Naive thymus-derived CD4-positive, alpha-beta T cell (primary cell): Measurements from ENCODE around the gene MGLL. TPM values are rescaled to one million over a fixed set of nuclear protein-coding genes. Genes with fewer than 3 reads are reported as not detected.

Experiments used
- ATAC-seq: fragments of 150-1000 bp; cut with Tn5 transposase; 2 replicates; pipeline ENCODE4 v1.10.0; 2021; ENCODE audit warnings: mild to moderate bottlenecking, moderate library complexity
- CTCF ChIA-PET: fragments of 350-600 bp; sonication (Branson Sonifier 250); formaldehyde crosslinking; loops from one replicate; lab custom pipeline; 2021; ENCODE audit warnings: antibody characterized with exemption; lab: Charles Lee
- POLR2A ChIA-PET: fragments of 350-600 bp; sonication (Branson Sonifier 250); formaldehyde crosslinking; loops from one replicate; lab custom pipeline; 2021; ENCODE audit warnings: antibody characterized with exemption, inconsistent platforms; lab: Charles Lee
- DNase-seq, 9 donors: peaks; one replicate each; pipeline versions ENCODE4 v3.0.0 to v3.0.0-alpha.2; 2020 to 2022; ENCODE audit warnings: mixed read lengths in 1 of 9
- H3K27ac ChIP-seq: one replicate; pipeline ENCODE4 v1.7.0; 2013; ENCODE audit warnings: mild to moderate bottlenecking, low read depth, low read length, moderate library complexity
- H3K27me3 ChIP-seq, 2 donors: one replicate each; pipeline ENCODE4 v1.7.0; 2013; ENCODE audit warnings: low read length in 2 of 2, mild to moderate bottlenecking in 2 of 2, moderate library complexity in 2 of 2; ENCODE audit not compliant: control insufficient read depth in 2 of 2, insufficient read depth in 2 of 2
- H3K36me3 ChIP-seq, 3 experiments: 1 replicate in 2 of 3; 2 replicates in 1 of 3; pipeline ENCODE4 v1.7.0; 2013; ENCODE audit warnings: low read length in 3 of 3, mild to moderate bottlenecking in 3 of 3, moderate library complexity in 1 of 3; ENCODE audit not compliant: insufficient read depth in 3 of 3, control insufficient read depth in 2 of 3
- H3K4me1 ChIP-seq, 2 donors: one replicate each; pipeline ENCODE4 v1.7.0; 2013; ENCODE audit warnings: low read length in 2 of 2, mild to moderate bottlenecking in 2 of 2, moderate library complexity in 1 of 2; ENCODE audit not compliant: control insufficient read depth in 2 of 2, insufficient read depth in 2 of 2
- H3K4me3 ChIP-seq: 2 replicates; pipeline ENCODE4 v1.7.0; 2013; ENCODE audit warnings: mild to moderate bottlenecking, low read length
- H3K9me3 ChIP-seq, 3 experiments: 1 replicate in 2 of 3; 2 replicates in 1 of 3; pipeline ENCODE4 v1.7.0; 2013; ENCODE audit warnings: low read length in 3 of 3; ENCODE audit not compliant: control insufficient read depth in 2 of 3
- H3K27ac Mint-ChIP-seq, 9 donors: one replicate each; pipeline ENCODE4 v1.8.0; 2020 to 2022; ENCODE audit warnings: mixed read lengths in 9 of 9, mild to moderate bottlenecking in 8 of 9, moderate library complexity in 5 of 9, inconsistent platforms in 2 of 9
- H3K27me3 Mint-ChIP-seq, 5 donors: one replicate each; pipeline ENCODE4 v1.8.0; 2021 to 2022; ENCODE audit warnings: mixed read lengths in 5 of 5, mild to moderate bottlenecking in 1 of 5
- H3K36me3 Mint-ChIP-seq, 5 donors: one replicate each; pipeline ENCODE4 v1.8.0; 2020 to 2022; ENCODE audit warnings: mixed read lengths in 5 of 5, mild to moderate bottlenecking in 3 of 5, inconsistent platforms in 1 of 5
- H3K4me1 Mint-ChIP-seq, 7 donors: one replicate each; pipeline ENCODE4 v1.8.0; 2020 to 2022; ENCODE audit warnings: mixed read lengths in 7 of 7, mild to moderate bottlenecking in 3 of 7, inconsistent platforms in 1 of 7
- H3K4me3 Mint-ChIP-seq, 10 donors: one replicate each; pipeline ENCODE4 v1.8.0; 2020 to 2022; ENCODE audit warnings: mild to moderate bottlenecking in 10 of 10, mixed read lengths in 10 of 10, moderate library complexity in 6 of 10, inconsistent platforms in 2 of 10
- H3K9me3 Mint-ChIP-seq, 11 donors: one replicate each; pipeline ENCODE4 v1.8.0; 2020 to 2022; ENCODE audit warnings: mixed read lengths in 11 of 11, mild to moderate bottlenecking in 4 of 11, inconsistent platforms in 1 of 11, moderate library complexity in 1 of 11
- intact Hi-C, 2 donors: fragments of 100-400 bp; cut with micrococcal nuclease; formaldehyde crosslinking; loops; one replicate each; pipeline ENCODE4 v1.15.1; 2023
- polyA plus RNA-seq, 2 donors: library from polyadenylated mRNA; unstranded; fragments of 300-500 nt; fragmentation: Illumina TruSeq; gene quantifications; one replicate each; pipeline ENCODE4 v1.2.3, GENCODE V29; 2021
- total RNA-seq, 6 experiments: library from RNA in 5 of 6; stranded (reverse) in 5 of 6; gene quantifications; 1 replicate in 5 of 6; 2 replicates in 1 of 6; pipeline ENCODE4 v1.2.3 and lab custom pipeline; 2021 to 2026

Gene MGLL
- total and polyA plus RNA-seq, 7 experiments from 2014 or later, result 1.0 to 6.0 (median 2.1) TPM; not detected in 2

GRCh38 chr3:127759826-127760225, 62.5 kb downstream of the MGLL start:
- CTCF ChIA-PET, result no interaction called here
- H3K27me3 Mint-ChIP-seq, result peaks cover 0 to 18% (median 3%) of the 10 kb centered on the region in 5 donors
- no peak for DNase-seq
- H3K27ac Mint-ChIP-seq, result no peak overlapping the region
- Histone ChIP-seq H3K27ac (no peak overlapping the region), H3K4me1 (no peaks in the 10 kb centered on the region), H3K9me3 (no peaks in the 10 kb centered on the region), H3K27me3 (no peaks in the 10 kb centered on the region), H3K4me3 (no peak overlapping the region), H3K36me3 (no peaks in the 10 kb centered on the region)
- peaks cover 4 to 16% (median 9%) of the 10 kb centered on the region in 7 donors for H3K4me1 Mint-ChIP-seq
- peaks cover 0 to 2% (median 0%) of the 10 kb centered on the region in 11 donors for H3K9me3 Mint-ChIP-seq
- H3K4me3 Mint-ChIP-seq, result no peak overlapping the region
- H3K36me3 Mint-ChIP-seq, result no peaks in the 10 kb centered on the region
- POLR2A ChIA-PET, result interaction anchor here (0.5 kb wide), 1 partner anchor 43 kb away, joined by 3 read pairs; no protein-coding TSS in a partner anchor
- no peak for ATAC-seq
- intact Hi-C loops, result no loop called here

GRCh38 chr3:127758013-127758412, 64.3 kb downstream of the MGLL start:
- no peaks in the 10 kb centered on the region for H3K36me3 ChIP-seq
- ChIA-PET CTCF (no interaction called here), POLR2A (interaction anchor here (0.6 kb wide), 1 partner anchor 1873 kb away, joined by 3 read pairs; no protein-coding TSS in a partner anchor)
- intact Hi-C loops, result no loop called here
- no peak for DNase-seq
- Mint-ChIP-seq H3K9me3 (peaks cover 0 to 2% (median 0%) of the 10 kb centered on the region in 11 donors), H3K27me3 (peaks cover 0 to 16% (median 3%) of the 10 kb centered on the region in 5 donors), H3K27ac (no peak overlapping the region), H3K4me3 (no peak overlapping the region), H3K4me1 (peaks cover 4 to 23% (median 14%) of the 10 kb centered on the region in 7 donors), H3K36me3 (no peaks in the 10 kb centered on the region)
- no peaks in the 10 kb centered on the region for H3K4me1 ChIP-seq
- H3K27ac ChIP-seq, result no peak overlapping the region
- H3K27me3 ChIP-seq, result no peaks in the 10 kb centered on the region
- H3K4me3 ChIP-seq, result no peak overlapping the region
- no peaks in the 10 kb centered on the region for H3K9me3 ChIP-seq
- ATAC-seq, result no peak

GRCh38 chr3:127755305-127755681, 67.0 kb downstream of the MGLL start:
- H3K9me3 ChIP-seq, result no peaks in the 10 kb centered on the region
- no peak overlapping the region for H3K27ac ChIP-seq
- peak overlapping the region in 2 of 9 donors; percentile 16 to 42 for H3K27ac Mint-ChIP-seq
- CTCF ChIA-PET, result no interaction called here
- H3K27me3 Mint-ChIP-seq, result peaks cover 0 to 25% (median 2%) of the 10 kb centered on the region in 5 donors
- DNase-seq (no peak), ATAC-seq (no peak)
- H3K27me3 ChIP-seq, result no peaks in the 10 kb centered on the region
- H3K36me3 Mint-ChIP-seq, result no peaks in the 10 kb centered on the region
- peak overlapping the region in 4 of 10 donors; percentile 28 to 63 (median 52) for H3K4me3 Mint-ChIP-seq
- intact Hi-C loops, result no loop called here
- peaks cover 0 to 2% (median 0%) of the 10 kb centered on the region in 11 donors for H3K9me3 Mint-ChIP-seq
- H3K4me3 ChIP-seq, result no peak overlapping the region
- peaks cover 4 to 19% (median 12%) of the 10 kb centered on the region in 7 donors for H3K4me1 Mint-ChIP-seq
- no peaks in the 10 kb centered on the region for H3K4me1 ChIP-seq
- H3K36me3 ChIP-seq, result no peaks in the 10 kb centered on the region
- POLR2A ChIA-PET, result no interaction called here

GRCh38 chr3:127754411-127755304, 67.7 kb downstream of the MGLL start:
- ATAC-seq (peak; percentile 63), DNase-seq (peak in 1 of 9 donors; percentile 54)
- Mint-ChIP-seq H3K27ac (peak overlapping the region in 1 of 9 donors; percentile 42), H3K4me3 (peak overlapping the region in 9 of 10 donors; percentile 28 to 73 (median 53)), H3K36me3 (no peaks in the 10 kb centered on the region), H3K27me3 (peaks cover 0 to 24% (median 2%) of the 10 kb centered on the region in 5 donors), H3K4me1 (peaks cover 4 to 19% (median 12%) of the 10 kb centered on the region in 7 donors), H3K9me3 (peaks cover 0 to 2% (median 0%) of the 10 kb centered on the region in 11 donors)
- Histone ChIP-seq H3K27ac (no peak overlapping the region), H3K27me3 (no peaks in the 10 kb centered on the region), H3K4me3 (no peak overlapping the region), H3K36me3 (no peaks in the 10 kb centered on the region), H3K4me1 (no peaks in the 10 kb centered on the region), H3K9me3 (no peaks in the 10 kb centered on the region)
- intact Hi-C loops, result no loop called here
- CTCF ChIA-PET, result no interaction called here
- POLR2A ChIA-PET, result no interaction called here

GRCh38 chr3:127753898-127754410, 68.4 kb downstream of the MGLL start:
- ATAC-seq, result peak; percentile 69
- H3K4me1 Mint-ChIP-seq, result peaks cover 0 to 21% (median 12%) of the 10 kb centered on the region in 7 donors
- no peaks in the 10 kb centered on the region for H3K36me3 Mint-ChIP-seq
- Histone ChIP-seq H3K27me3 (no peaks in the 10 kb centered on the region), H3K4me1 (no peaks in the 10 kb centered on the region), H3K27ac (no peak overlapping the region), H3K4me3 (no peak overlapping the region), H3K36me3 (no peaks in the 10 kb centered on the region), H3K9me3 (no peaks in the 10 kb centered on the region)
- CTCF ChIA-PET, result no interaction called here
- H3K4me3 Mint-ChIP-seq, result peak overlapping the region in 3 of 10 donors; percentile 4 to 41 (median 17)
- peaks cover 0 to 21% (median 2%) of the 10 kb centered on the region in 5 donors for H3K27me3 Mint-ChIP-seq
- H3K27ac Mint-ChIP-seq, result no peak overlapping the region
- peaks cover 0 to 2% (median 0%) of the 10 kb centered on the region in 11 donors for H3K9me3 Mint-ChIP-seq
- intact Hi-C loops, result no loop called here
- DNase-seq, result no peak
- POLR2A ChIA-PET, result no interaction called here

GRCh38 chr3:127753338-127753737, 69.0 kb downstream of the MGLL start:
- DNase-seq (no peak), ATAC-seq (no peak)
- CTCF ChIA-PET, result no interaction called here
- POLR2A ChIA-PET, result no interaction called here
- no peaks in the 10 kb centered on the region for H3K4me1 ChIP-seq
- H3K36me3 ChIP-seq, result no peaks in the 10 kb centered on the region
- Mint-ChIP-seq H3K27me3 (peaks cover 0 to 26% (median 2%) of the 10 kb centered on the region in 5 donors), H3K27ac (no peak overlapping the region), H3K4me3 (no peak overlapping the region), H3K9me3 (peaks cover 0 to 2% (median 0%) of the 10 kb centered on the region in 11 donors), H3K4me1 (peaks cover 0 to 21% (median 12%) of the 10 kb centered on the region in 7 donors), H3K36me3 (no peaks in the 10 kb centered on the region)
- no peak overlapping the region for H3K27ac ChIP-seq
- intact Hi-C loops, result no loop called here
- no peaks in the 10 kb centered on the region for H3K9me3 ChIP-seq
- no peak overlapping the region for H3K4me3 ChIP-seq
- no peaks in the 10 kb centered on the region for H3K27me3 ChIP-seq
